ENCODE results near the gene EFCC1.

Gene EFCC1

DNA sequence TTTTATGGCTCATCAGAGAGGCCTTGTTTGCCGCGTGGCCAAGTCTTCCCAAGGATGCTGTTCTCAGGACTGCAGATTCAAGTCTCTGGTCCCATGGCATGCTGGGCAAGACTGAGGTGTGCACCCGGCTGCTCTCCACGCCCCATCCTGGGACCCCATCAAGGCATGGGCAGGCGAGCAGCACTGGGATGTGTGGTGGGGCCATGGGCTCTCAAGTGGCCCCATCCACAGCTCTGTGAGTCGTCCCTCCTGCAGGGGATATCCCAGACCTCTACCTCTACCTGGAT lies 46.4 kb downstream of the EFCC1 start:
- ATAC-seq: no peak
- TF ChIP-seq ZFP30 (CRISPR knock-in tag; IDR thresholded peaks at IDR 0.05): no peak

- no peak for TF ChIP-seq ZFP3 (CRISPR knock-in tag; IDR thresholded peaks at IDR 0.05)
- TF ChIP-seq, protein P1, sequence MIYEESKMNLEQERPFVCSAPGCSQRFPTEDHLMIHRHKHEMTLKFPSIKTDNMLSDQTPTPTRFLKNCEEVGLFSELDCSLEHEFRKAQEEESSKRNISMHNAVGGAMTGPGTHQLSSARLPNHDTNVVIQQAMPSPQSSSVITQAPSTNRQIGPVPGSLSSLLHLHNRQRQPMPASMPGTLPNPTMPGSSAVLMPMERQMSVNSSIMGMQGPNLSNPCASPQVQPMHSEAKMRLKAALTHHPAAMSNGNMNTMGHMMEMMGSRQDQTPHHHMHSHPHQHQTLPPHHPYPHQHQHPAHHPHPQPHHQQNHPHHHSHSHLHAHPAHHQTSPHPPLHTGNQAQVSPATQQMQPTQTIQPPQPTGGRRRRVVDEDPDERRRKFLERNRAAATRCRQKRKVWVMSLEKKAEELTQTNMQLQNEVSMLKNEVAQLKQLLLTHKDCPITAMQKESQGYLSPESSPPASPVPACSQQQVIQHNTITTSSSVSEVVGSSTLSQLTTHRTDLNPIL (CRISPR knock-in tag; IDR thresholded peaks at IDR 0.05; ENCODE audit: low read depth): no peak
- no peak for TF ChIP-seq RARB (CRISPR knock-in tag; IDR thresholded peaks at IDR 0.05)
- TF ChIP-seq ARNTL (CRISPR knock-in tag; IDR thresholded peaks at IDR 0.05; ENCODE audit: borderline replicate concordance, low read depth): no peak
- TF ChIP-seq GLIS3 (CRISPR knock-in tag; IDR thresholded peaks at IDR 0.05): no peak
- no peak for TF ChIP-seq ZNF70 (CRISPR knock-in tag; IDR thresholded peaks at IDR 0.05)
- no peak for TF ChIP-seq CSRNP3 (CRISPR knock-in tag; IDR thresholded peaks at IDR 0.05)
- TF ChIP-seq, protein P2, sequence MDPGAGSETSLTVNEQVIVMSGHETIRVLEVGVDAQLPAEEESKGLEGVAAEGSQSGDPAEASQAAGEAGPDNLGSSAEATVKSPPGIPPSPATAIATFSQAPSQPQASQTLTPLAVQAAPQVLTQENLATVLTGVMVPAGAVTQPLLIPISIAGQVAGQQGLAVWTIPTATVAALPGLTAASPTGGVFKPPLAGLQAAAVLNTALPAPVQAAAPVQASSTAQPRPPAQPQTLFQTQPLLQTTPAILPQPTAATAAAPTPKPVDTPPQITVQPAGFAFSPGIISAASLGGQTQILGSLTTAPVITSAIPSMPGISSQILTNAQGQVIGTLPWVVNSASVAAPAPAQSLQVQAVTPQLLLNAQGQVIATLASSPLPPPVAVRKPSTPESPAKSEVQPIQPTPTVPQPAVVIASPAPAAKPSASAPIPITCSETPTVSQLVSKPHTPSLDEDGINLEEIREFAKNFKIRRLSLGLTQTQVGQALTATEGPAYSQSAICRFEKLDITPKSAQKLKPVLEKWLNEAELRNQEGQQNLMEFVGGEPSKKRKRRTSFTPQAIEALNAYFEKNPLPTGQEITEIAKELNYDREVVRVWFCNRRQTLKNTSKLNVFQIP (CRISPR knock-in tag; IDR thresholded peaks at IDR 0.05; ENCODE audit: borderline replicate concordance, low read depth): no peak
- no peak for TF ChIP-seq PPARA (CRISPR knock-in tag; IDR thresholded peaks at IDR 0.05; ENCODE audit: borderline replicate concordance)
- no peak for TF ChIP-seq TCF4 (CRISPR knock-in tag; IDR thresholded peaks at IDR 0.05; ENCODE audit: borderline replicate concordance)
- no peak for TF ChIP-seq ZC3H10 (CRISPR knock-in tag; IDR thresholded peaks at IDR 0.05)
- TF ChIP-seq TSHZ2 (CRISPR knock-in tag; IDR thresholded peaks at IDR 0.05): no peak
- TF ChIP-seq BACH2 (CRISPR knock-in tag; IDR thresholded peaks at IDR 0.05; ENCODE audit: borderline replicate concordance): no peak
- no peak for TF ChIP-seq SNAI2 (CRISPR knock-in tag; IDR thresholded peaks at IDR 0.05)
- TF ChIP-seq CSDC2 (CRISPR knock-in tag; IDR thresholded peaks at IDR 0.05): no peak
- TF ChIP-seq ZNF8 (CRISPR knock-in tag; IDR thresholded peaks at IDR 0.05): no peak
- no peak for ATAC-seq
These were observed 49.6 kb downstream of the EFCC1 start for GRCh38 chr3:129050556-129051295.

- no peak for TF ChIP-seq ESRRG (CRISPR knock-in tag; IDR thresholded peaks at IDR 0.05)
- TF ChIP-seq, protein P2 (CRISPR knock-in tag; IDR thresholded peaks at IDR 0.05; ENCODE audit: borderline replicate concordance, low read depth): no peak
- no peak for TF ChIP-seq ZNF8 (CRISPR knock-in tag; IDR thresholded peaks at IDR 0.05)
- TF ChIP-seq ISL1 (CRISPR knock-in tag; IDR thresholded peaks at IDR 0.05): no peak
- TF ChIP-seq GLIS3 (CRISPR knock-in tag; IDR thresholded peaks at IDR 0.05): no peak
- TF ChIP-seq ARNTL (CRISPR knock-in tag; IDR thresholded peaks at IDR 0.05; ENCODE audit: borderline replicate concordance, low read depth): no peak
- TF ChIP-seq PPARA (CRISPR knock-in tag; IDR thresholded peaks at IDR 0.05; ENCODE audit: borderline replicate concordance): no peak
- no peak for TF ChIP-seq TOX (CRISPR knock-in tag; IDR thresholded peaks at IDR 0.05; ENCODE audit: borderline replicate concordance)
- no peak for TF ChIP-seq BACH2 (CRISPR knock-in tag; IDR thresholded peaks at IDR 0.05; ENCODE audit: borderline replicate concordance)
- TF ChIP-seq SNAI2 (CRISPR knock-in tag; IDR thresholded peaks at IDR 0.05): no peak
- no peak for ATAC-seq
These were observed 50.8 kb downstream of the EFCC1 start for GRCh38 chr3:129051871-129052340.

Data from SK-N-SH treated with all-trans-retinoic acid at 6 μM for 48 hours (cell line).